CD4-positive, alpha-beta T cell treated with Interleukin-12 subunit alpha and Interleukin-12 subunit beta, for 1 hour (primary cell): ENCODE data around the gene MICU1.
"Not testable (repeated sequence)": the region's sequence is repeated elsewhere in the genome, so short reads cannot be mapped to it uniquely, and the experiment has no call there.

Experiments
- DNase-seq: peaks from one replicate; pipeline ENCODE4 v3.0.0-alpha.2; 2020

The MICU1 gene

DNA sequence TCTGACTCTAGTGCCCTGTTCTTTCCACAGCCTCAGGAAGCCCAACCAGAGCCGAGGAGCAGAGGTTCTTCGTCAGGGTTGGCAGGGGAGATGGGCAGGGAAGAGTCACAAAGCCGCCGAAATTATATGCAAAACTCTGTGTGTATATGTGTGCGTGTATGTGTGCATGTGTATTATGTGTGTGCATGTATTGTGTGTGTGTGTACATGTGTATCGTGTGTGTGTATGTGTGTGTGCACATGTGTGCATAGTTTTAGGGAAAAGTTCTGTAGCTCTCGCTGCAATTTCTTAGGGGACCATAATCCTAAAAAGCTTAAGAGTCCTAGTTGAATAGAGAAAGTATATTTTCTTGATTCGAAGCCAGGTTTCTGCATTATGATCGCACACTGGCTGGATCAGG is 288.2 kb downstream of the MICU1 start:
- no peak for DNase-seq

DNA sequence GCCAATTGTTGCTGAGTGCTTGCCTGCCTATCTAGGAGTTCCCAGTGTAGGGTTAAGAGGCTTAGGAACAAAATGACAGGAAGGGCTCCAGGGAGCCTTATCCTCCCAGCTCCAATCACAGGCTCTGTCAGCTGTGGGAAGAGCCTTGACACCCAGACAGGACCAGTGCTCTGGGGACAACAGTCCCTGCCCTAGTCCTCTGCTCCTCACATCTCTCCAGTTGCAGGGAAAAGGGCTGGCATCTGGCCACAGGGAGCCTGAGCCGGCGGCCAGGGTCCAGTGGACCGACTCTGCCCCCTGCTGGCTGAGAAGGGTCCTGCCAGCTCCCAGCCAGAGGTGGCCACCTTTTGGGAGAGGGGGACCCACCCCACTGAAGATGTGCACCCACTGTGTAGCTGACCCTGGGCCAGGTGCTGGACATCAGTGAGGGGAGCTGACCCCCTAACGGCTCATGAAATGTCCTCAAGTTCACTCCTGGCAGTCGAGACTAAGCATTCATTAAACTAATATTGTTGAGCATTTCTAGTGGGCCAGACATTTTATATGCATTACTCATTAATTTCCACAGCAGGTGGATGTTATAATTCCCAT is 288.7 kb downstream of the MICU1 start:
- peak; percentile 71 for DNase-seq

DNA sequence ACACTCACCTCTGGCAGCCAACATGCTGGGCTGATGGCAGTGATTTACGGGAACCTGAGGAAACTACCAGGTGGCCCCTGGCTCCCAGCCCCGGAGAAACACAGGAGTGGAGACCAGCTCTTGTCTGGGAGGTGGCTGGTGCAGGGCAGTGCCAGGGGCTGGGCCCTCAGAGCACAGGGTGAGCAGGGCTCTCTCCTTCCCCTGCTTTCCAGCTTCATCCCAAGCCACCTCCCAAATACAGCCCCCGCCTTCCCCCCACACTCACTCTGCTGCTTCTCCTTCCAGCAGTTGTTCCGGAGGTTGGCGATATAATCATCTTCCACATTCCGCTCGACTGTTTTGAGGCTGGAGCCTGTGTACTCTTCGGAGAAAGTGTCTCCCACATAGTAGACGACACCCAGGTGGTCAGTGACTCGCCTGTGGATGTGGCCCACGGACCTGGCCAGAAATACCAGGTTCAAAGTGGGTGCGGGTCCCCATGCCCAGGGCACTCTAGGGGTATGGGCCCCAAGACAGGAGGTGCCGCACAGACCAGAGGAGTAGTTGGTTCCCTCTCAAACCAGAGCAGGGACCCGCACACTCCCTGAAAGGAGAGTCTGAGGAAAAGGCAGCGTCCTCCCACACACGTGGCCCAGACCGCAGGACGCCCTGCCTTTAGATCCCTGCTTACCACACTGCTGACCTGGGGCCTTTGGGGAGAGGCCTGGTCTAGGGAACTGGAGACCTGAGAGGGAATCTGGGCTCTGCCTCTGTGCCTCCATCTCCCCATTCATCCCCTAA is 289.4 kb downstream of the MICU1 start:
- DNase-seq: no peak

DNA sequence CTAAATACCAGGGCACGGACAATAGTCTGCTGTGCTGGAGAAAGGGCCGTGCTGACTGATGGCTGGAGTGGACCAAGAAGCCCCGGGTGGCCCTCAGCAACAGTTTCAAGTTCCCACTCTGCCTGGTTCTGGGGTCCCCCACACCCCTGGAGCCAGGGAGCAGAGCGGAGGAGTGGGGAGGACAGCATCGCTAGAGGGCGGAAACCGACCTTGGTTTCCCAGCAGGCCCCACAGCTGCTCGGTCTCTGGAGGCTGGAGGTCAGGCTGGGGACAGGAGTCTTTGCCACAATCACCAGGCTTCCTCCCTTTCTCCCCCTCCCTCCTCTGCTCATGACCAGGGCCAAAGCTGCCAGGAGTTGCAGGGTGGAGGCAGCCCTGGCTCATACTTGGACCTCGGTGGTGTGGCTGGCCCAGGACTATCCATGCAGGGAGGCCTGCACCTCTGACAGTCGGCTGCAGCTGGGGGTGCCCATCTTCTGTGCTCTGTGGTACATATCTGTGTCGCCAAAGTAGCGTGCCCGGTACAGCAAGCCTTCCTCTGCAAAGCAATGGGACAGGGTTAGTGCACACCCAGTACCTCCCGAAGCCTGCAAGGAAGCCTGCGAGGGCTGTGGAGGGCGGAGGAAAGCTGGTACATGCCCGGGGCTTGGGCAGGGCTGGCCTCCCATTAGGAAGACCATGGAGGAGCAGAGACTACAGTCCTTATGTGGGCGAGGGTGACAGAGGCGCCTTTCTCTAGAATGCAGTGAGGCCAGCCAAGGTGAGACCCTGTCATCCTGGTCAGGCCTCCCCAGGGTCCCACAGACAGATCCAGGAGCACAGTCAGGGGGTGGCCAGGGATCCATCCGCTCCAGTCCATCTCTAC is 290.3 kb downstream of the MICU1 start:
- peak; percentile 52 for DNase-seq

DNA sequence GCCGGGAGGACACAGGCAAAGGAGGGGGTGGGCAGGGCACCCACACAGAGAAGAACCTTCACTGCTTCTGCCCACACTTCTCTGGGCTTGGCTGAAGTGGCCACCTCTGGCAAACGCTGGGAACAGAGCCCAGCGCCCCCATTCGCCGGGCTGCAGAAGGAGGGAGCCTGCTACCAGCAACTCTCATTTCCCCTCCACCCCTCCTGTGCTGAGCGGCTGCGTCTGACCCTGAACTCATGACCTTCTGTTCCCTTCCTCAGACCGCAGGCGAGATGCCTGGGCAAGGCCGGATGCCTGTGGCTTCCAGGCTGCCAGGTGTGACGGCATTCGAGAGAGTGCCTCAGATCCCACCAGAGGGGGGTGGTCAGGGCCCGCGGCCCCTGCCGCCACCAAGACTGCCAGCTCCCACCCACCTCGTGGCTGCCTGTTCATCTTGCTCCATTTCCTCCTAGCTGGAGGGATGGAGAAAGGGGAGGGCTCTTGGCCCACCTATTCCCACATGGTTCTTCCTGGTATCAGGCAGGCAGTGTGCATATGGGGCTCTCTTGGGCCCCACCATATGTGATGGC is 291.0 kb downstream of the MICU1 start:
- DNase-seq: peak; percentile 86

DNA sequence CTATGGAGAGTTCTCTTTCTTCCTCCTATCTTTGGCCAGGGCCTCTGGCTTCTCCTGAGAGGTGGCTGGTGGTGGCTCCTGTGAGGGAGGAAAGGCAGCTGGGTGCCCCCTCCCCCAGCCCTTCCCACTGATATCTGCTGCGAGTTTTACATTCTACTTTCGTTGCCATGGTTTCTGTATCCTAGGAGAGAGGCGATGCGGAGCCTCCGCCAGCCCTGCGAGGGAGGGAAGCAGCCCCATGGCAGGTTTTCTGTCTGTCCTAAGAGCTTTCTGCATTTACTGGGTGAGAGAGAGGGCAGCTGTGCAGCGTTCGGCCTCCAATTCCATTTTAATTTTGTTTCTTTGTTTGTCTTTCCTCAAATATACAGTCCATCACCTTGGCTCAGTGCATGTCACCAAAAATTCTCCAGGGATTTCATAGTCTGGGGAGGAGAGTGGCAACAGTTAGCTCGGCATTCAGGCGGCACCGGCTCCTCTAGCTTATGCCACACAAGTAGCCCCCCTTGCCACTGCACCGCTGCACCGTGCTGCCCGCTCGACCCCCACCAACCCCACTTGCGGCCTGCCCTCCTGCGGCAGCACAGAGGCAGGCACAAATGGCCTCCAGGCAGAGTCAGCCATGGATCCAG is 291.6 kb downstream of the MICU1 start:
- DNase-seq: no peak

DNA sequence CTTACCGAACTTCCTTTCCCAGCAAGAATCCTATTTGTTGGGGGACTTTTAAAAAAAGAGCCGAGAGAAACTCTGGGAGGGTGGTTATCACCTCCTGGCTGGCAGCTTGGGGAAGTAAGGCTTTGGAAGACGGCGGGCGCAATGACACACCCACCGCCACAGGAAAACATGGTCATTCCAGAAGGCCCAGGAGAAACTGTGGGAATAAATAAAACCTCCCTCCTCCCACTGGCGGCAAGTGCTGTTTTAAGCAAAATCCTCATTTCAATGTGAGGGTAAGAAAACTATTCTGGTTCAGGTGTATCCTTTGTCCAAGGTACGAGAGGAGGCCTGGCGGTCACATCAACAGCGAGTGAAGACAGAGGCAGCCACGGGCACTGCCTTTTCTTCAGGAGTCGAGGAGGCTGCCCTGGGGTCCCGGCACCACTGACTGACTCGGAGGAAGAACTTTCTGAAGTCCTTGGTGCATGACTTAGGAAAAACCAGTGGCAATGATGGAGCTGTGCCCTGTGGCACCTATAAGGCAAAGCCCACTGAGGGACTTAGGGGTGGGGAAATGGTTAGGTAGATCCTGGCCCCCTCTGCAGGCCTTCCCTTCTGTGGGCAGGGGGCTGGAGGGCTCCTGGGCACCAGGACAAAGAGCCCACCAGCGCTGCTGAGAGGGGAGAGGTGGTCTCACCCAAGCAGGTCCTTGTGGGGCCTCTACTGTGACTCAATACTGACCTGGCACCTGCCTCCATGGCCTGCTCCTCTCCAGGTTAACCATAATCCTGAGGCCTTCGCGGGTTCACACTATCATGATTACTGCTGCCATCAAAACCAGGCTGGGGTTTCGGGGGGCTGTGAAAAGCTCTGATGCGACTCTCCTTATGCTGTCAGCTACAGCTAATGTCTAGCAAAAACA is 292.5 kb downstream of the MICU1 start:
- no peak for DNase-seq

DNA sequence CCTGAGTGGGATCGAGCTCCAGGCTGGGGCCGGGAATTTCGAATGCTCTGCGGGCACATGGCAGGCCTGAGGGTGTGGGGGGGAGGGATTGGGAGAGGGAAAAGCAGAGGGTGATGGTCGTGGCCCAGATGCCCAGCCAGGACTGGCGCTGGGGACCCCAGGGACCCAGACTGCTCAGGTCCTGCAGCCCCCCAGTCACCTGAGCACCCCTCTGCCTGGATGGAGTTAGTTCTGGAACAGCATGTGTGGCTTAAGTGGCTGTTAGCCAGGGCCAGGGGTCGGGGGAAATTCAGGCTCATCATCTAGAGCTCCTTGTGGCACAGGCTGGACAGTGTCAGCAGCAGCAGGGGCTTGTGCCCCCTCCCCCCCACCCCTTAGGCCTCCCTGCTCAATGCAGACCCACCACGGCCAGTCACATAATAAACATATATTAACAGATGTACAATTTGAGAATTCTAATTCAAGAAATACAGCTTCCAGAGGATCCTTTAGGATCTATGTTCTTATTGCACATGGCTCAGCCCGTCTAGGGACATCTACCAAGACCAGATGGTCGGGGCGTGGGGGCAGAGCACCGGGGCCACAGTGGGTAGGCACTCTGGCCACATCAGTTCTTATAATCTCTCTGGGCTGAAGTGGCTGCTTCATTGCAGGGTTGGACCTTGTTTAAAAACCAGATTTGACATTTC is 293.3 kb downstream of the MICU1 start:
- DNase-seq: no peak

DNA sequence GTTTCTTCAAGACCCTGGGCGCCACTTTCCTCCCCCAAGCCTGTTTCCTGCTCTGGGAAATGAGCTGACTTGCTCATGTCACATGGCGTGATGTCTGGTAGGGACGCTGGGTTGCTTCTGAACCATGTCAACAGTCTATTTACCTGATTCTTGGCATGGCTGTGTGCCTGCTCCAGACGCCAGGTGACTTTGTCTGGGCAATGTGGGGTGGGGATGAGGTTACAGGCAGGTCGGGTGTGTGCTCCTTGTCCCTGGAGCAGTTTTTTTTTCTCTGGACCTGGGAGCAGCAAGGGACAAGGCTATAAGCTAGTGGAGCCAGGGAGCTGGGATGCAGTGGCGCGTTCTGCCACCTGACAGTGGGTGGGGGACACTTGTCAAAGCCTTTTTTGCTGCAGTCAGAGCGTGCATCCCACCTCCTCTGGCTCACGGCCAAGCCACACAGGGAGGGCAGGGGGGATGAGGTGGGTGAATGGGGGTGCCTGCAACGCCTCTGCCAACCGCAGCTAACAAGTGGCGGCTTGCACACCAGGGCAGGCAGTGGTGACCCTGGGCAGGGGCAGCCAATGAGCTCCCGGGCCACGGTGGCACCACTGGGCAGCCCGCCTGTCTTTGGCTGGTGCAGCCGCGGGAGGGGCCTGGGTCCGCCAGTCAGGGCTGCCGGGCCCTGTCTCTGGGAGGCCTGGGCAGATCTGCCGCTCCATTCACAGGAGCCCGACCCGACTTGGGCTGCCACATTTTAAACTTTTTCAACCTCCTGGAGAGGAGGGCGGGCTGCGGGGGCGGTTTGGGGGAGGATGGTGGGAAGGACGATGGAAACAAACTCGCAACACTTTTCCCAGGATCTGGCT is 294.1 kb downstream of the MICU1 start:
- DNase-seq: peak; percentile 91

DNA sequence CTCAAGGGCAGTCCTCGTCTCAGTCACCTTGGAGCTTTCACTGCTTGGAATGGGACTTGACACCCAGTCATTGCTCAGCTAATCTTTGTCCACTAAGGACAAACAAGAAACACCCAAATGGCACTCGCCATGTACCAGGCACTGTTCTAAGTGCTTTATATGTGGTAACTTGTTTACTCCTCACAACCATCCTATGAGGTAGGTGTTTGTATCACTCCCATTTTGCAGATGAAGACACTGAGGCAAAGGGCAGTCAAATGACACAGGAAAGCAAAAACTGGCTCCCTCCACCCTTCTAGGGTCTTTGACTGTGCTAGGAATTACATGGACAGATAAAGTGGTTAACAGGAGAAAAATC is 295.8 kb downstream of the MICU1 start:
- no peak for DNase-seq

DNA sequence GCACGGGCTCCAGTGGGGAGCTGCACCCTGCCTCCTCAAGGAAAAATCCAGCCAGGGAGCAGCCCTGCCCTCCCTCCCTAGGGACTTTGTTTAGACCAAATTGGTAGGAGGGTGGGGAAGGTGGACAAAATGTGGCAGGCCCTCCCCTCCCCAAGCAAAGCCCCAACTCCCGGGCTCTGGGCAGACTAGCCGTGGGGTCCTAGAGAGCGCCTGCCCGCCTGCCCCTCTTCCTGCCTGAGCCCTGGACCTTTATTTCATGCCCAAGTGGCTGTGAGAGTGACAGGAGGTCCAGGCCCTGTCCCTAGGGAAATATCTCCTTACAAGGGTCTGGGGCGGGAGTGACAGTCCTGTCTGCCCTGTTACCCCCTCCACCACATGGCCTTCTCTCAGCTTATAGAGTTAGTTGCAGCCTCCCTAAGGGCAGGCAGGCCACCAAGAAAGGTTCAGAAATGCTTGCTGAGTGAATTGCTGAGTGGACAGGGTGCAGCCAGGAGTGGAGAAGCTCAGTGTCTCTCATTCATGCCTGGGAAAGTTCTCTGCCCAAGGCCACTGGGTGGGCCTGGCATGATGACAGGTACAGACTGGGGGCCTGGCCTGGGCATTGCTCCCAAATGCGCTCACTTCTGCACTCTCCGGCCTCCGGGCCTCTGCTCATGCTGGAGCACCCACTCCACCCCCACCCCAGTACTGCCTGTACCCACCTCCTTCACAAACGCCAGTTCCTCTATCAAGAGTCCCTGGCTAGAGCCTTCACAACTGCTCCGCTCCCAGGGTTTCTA is 296.4 kb downstream of the MICU1 start:
- DNase-seq: no peak

DNA sequence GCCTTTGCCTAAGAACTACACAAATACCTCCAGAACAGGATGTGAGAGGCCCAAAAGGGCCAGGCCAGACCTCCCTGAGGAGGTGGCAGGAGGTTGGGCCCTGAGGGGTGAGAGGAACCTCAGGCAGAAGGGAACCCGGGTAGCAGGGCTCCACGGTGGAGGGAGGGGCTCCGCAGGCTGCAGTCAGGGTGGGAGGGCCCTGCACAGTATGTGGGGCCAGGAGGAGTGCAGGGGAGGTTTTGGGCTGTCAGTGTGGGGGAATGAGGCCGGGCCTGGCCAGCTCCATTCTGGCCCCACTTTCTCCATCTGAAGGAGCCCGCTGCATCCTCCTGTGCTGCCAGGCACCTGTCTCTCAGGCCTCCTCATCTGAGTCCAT is 297.1 kb downstream of the MICU1 start:
- no peak for DNase-seq

DNA sequence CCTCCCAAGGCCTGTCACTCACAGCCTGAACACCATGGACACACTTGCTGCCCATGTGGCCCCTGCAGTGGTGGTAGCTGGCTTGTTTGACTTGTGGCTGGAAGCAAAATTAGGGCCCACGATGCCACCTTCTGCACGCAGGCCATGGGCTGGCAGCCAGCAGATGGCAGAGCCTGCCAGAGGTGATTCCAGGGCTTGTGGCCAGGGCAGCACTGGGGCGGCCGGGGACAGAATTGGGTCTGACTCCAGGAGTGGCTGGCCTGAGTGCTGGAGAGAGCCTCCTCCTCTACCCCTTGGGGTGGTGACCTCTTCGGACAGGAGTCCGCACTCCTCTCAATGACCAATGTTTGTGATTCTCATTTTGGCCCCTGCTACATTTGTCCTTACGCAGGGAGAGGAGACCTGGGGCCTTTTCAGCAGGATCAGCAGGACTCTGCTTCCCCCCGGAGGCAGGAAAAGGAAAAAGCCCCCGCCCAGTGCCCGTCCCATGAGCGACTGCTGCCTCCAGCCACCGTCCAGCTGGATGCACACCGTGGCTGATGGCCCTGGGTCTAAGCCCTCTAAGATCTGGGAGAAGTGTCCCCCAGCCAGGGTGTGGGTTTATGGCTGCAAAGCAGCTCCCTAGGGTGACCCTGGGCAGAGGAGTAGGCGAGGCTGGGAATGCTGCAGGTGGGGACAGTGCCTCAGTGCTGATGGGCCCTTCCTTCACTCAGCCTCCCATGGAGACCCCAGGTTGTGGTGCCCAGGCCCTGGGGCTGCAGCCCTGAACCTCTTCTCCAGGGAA is 297.6 kb downstream of the MICU1 start:
- no peak for DNase-seq

DNA sequence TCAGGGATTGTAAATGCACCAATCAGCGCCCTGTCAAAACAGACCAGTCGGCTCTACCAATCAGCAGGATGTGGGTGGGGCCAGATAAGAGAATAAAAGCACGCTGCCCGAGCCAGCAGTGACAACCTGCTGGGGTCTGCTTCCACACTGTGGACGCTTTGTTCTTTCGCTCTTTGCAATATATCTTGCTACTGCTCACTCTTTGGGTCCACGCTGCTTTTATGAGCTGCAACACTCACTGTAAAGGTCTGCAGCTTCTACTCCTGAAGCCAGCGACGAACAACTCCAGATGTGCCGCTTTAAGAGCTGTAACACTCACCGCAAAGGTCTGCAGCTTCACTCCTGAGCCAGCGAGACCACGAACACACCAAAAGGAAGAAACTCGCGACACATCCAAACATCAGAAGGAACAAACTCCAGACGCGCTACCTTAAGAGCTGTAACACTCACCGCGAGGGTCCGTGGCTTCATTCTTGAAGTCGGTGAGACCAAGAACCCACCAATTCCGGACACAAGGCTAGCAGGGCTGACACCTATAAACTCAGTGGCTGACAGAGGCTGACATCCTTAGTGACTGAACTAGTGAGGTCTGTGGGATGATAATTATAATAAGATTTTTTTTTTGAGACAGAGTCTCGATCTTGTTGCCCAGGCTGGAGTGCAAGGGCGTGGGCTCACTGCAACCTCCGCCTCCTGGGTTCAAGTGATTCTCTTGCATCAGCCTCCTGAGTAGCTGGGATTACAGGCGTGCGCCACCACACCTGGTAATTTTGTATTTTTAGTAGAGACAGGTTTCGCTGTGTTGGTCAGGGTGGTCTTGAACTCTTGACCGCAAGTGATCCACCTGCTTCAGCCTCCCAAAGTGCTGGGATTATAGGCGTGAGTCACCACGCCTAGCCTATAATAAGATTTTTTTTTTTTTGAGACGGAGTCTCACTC is 298.9 kb downstream of the MICU1 start:
- DNase-seq: peak; percentile 83

DNA sequence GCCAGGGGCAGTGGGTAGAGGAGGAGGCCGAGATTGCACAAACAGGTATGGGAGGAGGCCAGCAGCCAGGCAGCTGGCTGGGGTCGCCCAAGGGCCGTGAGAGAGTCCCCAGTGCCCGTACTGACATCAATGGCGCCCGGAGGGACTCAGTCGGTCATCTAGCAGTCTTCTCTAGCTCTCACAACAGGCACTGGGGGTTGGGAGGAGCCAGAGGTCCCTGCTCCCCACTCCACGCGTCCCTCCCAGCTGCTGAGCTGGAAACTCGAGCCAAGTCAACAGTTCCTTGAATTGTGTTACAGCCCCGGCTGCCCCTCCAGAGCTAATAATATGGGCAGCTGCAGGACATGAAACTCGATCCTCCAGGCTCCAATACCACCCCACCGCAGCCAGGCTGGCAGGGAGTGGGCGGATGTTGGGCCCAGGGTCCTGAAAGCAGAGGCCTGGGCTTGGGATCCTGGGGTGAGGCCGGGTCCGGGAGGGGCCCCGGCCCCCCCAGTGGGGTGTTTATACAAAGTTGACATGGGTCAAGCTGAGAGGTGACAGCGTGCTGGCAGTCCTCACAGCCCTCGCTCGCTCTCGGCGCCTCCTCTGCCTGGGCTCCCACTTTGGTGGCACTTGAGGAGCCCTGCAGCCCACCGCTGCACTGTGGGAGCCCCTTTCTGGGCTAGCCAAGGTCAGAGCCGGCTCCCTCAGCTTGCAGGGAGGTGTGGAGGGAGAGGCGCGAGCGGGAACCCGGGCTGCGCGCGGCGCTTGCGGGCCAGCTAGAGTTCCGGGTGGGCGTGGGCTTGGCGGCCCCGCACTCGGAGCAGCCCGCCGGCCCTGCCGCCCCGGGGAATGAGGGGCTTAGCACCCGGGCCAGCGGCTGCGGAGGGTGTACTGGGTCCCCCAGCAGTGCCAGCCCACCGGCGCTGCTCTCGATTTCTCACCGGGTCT is 300.4 kb downstream of the MICU1 start:
- DNase-seq: not testable (repeated sequence)

DNA sequence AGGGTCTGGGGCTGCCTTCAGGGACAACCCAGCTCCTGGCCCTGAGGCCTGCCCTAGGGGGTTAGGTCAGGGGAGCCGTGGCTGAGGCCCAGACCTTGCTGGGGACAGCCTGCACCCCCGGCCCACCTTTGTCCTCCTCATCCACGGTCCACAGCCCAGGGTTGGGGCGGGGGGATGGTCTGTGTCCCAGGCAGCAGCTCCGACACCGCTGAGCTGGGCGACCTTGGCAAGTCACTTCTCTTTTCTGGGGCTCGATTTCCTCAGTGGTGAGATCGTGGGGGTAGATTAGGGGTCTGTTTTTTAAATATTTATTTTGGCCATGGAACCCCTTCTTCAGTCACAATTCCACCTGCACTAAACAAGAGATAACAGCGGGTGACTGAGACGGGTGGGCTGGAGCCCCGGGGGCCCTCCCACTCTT is 302.1 kb downstream of the MICU1 start:
- DNase-seq: no peak
